ENCODE data around the gene RHBDL1.

The RHBDL1 gene

DNA sequence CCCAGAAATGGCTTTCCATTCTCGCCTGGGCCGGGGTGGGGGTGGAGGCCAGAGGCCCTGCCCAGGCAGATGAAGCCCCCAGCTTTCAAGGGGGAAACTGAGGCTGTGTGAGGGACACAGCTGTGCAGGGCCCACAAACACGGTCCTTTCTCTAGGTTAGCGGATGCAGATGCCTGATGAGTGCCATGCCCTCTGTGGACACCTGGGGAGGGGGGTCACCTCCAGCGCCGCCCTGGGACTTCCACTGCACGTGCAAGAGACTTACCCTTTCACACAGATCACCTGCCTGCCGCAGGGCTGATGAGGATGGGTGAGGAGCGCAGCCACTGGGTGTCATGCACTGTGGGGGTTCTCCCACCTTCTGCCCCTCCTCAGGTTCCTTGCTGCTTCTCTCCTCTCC lies 42.9 kb downstream of the RHBDL1 start:
- H3K9ac ChIP-seq (ENCODE audit: low read depth, low read length), result no peak overlapping the region

DNA sequence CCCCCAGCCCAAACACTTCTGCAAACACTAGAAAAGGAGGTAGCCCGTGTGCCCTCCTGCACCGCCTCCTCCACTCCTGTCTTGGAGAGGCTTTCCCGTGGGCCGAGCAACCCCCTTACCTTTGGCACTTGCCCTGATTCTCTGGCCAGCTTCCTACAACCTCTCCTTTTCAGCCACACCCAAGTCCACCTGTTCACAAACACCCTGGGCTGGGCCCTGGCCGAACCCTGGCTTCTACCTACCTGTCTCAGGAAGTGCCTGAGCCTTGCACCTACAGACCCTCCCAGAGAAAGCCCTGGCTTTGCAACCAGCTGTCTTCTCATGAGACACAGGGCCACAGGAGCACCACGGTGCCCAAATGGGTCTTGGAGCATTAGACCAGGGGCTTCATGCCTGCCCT lies 43.5 kb downstream of the RHBDL1 start:
- H3K9ac ChIP-seq (ENCODE audit: low read depth, low read length), result no peak overlapping the region
- H3K27me3 ChIP-seq (ENCODE audit: control insufficient read depth, insufficient read depth, low read length), result peaks cover 10% of the 10 kb centered on the region
- no peaks in the 10 kb centered on the region for H3K9me3 ChIP-seq (ENCODE audit: control insufficient read depth, insufficient read depth, low read length)
- peaks cover 9% of the 10 kb centered on the region for H3K36me3 ChIP-seq (ENCODE audit: control insufficient read depth, insufficient read depth, low read length)
- H3K4me3 ChIP-seq (ENCODE audit: low read depth, low read length), result no peak overlapping the region
- peaks cover 4% of the 10 kb centered on the region for H3K4me1 ChIP-seq (ENCODE audit: control insufficient read depth, insufficient read depth, low read length)

More for the DNA sequence above, 42.9 kb downstream of the RHBDL1 start:
- peaks cover 15% of the 10 kb centered on the region for H3K27me3 ChIP-seq (ENCODE audit: control insufficient read depth, insufficient read depth, low read length)
- no peaks in the 10 kb centered on the region for H3K9me3 ChIP-seq (ENCODE audit: control insufficient read depth, insufficient read depth, low read length)
- peaks cover 9% of the 10 kb centered on the region for H3K36me3 ChIP-seq (ENCODE audit: control insufficient read depth, insufficient read depth, low read length)
- H3K4me1 ChIP-seq (ENCODE audit: control insufficient read depth, insufficient read depth, low read length), result peaks cover 4% of the 10 kb centered on the region
- H3K4me3 ChIP-seq (ENCODE audit: low read depth, low read length), result no peak overlapping the region

DNA sequence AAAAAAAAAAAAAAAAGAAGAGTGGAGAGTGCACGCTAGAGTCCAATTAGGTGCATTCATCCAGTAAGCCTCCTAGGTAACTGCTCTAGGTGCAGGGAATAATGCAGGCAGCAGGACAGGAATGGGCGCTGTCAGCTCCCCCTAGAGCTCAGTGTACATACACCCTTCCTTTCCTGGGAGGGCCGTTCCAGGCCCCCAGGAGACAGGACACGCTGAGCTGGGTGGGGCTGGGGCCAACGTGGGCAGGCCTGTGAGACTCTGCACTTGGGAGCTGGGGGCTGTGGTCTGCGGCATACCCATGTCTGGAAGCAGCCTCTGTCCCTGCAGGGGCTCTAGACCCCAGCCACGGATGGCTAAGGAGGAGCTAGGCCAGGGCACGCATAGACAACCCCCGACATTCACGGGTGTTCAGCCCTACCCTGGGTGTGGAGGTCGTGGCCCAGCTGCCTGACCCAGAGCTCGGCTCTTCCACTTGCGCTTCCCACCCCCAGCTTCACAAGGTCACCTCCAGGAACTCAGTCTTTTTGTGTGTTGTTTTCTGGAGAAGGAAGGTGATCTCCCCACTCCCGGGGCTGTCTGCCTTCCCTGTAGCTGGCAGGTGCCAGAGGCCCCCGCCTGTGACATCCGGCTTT lies 44.5 kb downstream of the RHBDL1 start:
- Histone ChIP-seq H3K9ac (ENCODE audit: low read depth, low read length) (no peak overlapping the region), H3K27me3 (ENCODE audit: control insufficient read depth, insufficient read depth, low read length) (peaks cover 8% of the 10 kb centered on the region), H3K4me1 (ENCODE audit: control insufficient read depth, insufficient read depth, low read length) (peaks cover 4% of the 10 kb centered on the region), H3K9me3 (ENCODE audit: control insufficient read depth, insufficient read depth, low read length) (no peaks in the 10 kb centered on the region), H3K36me3 (ENCODE audit: control insufficient read depth, insufficient read depth, low read length) (peaks cover 9% of the 10 kb centered on the region), H3K4me3 (ENCODE audit: low read depth, low read length) (peak overlapping the region; percentile 76)

DNA sequence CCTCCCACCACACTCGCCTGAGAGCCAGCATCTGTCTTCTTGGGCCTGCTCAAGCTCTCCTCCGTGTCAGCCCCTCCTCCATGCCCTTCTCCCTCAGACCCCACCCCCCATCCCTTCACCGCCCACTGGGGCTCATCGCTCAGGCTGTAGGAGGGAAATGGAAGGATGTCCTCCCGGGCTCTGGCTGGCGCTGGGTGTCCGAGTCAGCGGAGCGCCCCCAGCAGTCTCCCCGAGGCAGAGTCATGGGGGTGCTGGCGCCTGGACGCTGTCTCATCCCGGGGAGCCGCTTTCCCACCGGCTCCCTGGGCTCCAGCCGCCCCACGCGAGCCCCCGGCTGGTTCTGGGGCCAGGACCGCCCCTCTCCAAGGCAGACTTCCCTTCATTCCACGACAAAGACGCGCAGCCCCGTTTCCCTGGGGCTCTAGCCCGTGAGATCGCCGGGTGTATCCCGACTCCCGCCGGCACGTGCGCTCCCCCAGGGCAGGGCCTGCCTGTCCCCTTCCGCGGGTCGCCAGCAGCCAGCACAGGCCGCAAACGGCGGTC lies 45.0 kb downstream of the RHBDL1 start:
- Histone ChIP-seq H3K27me3 (ENCODE audit: control insufficient read depth, insufficient read depth, low read length) (peaks cover 9% of the 10 kb centered on the region), H3K36me3 (ENCODE audit: control insufficient read depth, insufficient read depth, low read length) (peaks cover 9% of the 10 kb centered on the region), H3K4me1 (ENCODE audit: control insufficient read depth, insufficient read depth, low read length) (peaks cover 4% of the 10 kb centered on the region)

DNA sequence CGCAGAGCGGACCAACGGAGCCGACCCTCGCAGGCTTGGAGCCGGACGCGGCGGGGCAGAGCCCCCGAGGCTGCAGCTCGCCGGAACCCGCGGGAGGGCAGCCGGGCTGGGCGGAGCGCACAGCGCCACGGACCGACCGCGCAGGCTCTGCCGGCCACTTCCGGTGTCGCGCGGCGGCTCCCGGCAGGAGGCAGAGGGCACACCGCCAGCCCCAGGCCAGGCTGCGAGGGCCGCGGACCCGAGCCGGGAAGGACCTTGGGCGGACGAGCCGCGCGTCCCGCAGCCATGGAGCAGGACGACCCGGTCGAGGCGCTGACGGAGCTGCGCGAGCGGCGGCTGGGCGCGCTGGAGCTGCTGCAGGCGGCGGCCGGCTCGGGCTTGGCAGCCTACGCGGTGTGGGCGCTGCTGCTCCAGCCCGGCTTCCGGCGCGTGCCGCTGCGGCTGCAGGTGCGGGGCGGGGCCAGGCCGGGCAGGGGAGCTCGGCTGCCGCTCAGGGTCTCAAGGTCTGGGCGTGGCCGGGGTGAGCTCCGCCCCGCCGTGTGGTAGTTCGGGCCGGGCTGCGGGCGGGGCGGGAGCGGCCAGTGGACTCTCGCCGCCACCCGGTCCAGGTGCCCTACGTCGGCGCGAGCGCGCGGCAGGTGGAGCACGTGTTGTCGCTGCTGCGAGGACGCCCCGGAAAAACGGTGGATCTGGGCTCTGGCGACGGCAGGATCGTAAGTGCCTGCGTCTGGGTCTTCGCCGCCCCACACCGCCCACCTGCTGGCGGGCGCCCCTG lies 45.7 kb downstream of the RHBDL1 start, which contains the start of gene ANTKMT:
Gene ANTKMT, plus strand, starts transcription at position 157 of the 775 bp plus-strand sequence. Its CDS starts 129 bp downstream, at position 286.
- peaks cover 13% of the 10 kb centered on the region for H3K27me3 ChIP-seq (ENCODE audit: control insufficient read depth, insufficient read depth, low read length)
- H3K4me3 ChIP-seq (ENCODE audit: low read depth, low read length), result peak within 1 kb of the TSS; percentile 76
- peaks cover 9% of the 10 kb centered on the region for H3K36me3 ChIP-seq (ENCODE audit: control insufficient read depth, insufficient read depth, low read length)
- no peaks in the 10 kb centered on the region for H3K9me3 ChIP-seq (ENCODE audit: control insufficient read depth, insufficient read depth, low read length)
- peak within 1 kb of the TSS; percentile 91 for H3K9ac ChIP-seq (ENCODE audit: low read depth, low read length)
- H3K4me1 ChIP-seq (ENCODE audit: control insufficient read depth, insufficient read depth, low read length), result peaks cover 2% of the 10 kb centered on the region

More for the DNA sequence above, 45.0 kb downstream of the RHBDL1 start:
- Histone ChIP-seq H3K9me3 (ENCODE audit: control insufficient read depth, insufficient read depth, low read length) (no peaks in the 10 kb centered on the region), H3K9ac (ENCODE audit: low read depth, low read length) (peak overlapping the region; percentile 91), H3K4me3 (ENCODE audit: low read depth, low read length) (peak overlapping the region; percentile 76)

DNA sequence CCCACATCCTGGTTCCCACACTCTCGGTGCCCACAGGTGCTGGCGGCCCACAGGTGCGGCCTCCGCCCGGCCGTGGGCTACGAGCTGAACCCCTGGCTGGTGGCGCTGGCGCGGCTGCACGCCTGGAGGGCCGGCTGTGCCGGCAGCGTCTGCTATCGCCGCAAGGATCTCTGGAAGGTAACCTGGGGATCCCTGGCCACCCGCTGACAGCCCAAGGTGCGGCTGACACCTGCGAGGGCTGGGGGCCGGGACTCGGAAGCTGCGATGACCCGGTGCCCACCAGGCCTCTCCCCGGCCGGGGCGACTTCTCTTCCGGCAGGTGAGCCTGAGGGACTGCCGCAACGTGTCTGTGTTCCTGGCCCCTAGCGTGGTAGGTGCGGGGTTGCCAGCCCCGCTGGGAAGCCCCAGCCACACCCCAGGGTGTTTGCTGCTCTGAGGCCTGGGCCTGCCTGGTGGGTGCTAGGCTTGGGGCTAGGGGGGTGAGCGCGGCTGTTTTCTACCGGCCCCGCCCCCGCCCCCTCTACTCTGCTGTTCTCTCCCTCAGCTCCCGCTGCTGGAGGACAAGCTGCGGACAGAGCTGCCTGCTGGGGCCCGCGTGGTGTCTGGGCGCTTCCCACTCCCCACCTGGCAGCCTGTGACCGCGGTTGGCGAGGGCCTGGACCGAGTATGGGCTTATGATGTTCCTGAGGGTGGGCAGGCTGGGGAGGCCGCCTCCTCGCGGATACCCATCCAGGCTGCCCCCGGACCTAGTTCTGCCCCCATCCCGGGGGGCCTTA lies 46.5 kb downstream of the RHBDL1 start:
- Histone ChIP-seq H3K4me1 (ENCODE audit: control insufficient read depth, insufficient read depth, low read length) (peaks cover 4% of the 10 kb centered on the region), H3K9ac (ENCODE audit: low read depth, low read length) (no peak overlapping the region), H3K9me3 (ENCODE audit: control insufficient read depth, insufficient read depth, low read length) (no peaks in the 10 kb centered on the region), H3K27me3 (ENCODE audit: control insufficient read depth, insufficient read depth, low read length) (peaks cover 8% of the 10 kb centered on the region), H3K4me3 (ENCODE audit: low read depth, low read length) (peak overlapping the region; percentile 43), H3K36me3 (ENCODE audit: control insufficient read depth, insufficient read depth, low read length) (peaks cover 9% of the 10 kb centered on the region)

DNA sequence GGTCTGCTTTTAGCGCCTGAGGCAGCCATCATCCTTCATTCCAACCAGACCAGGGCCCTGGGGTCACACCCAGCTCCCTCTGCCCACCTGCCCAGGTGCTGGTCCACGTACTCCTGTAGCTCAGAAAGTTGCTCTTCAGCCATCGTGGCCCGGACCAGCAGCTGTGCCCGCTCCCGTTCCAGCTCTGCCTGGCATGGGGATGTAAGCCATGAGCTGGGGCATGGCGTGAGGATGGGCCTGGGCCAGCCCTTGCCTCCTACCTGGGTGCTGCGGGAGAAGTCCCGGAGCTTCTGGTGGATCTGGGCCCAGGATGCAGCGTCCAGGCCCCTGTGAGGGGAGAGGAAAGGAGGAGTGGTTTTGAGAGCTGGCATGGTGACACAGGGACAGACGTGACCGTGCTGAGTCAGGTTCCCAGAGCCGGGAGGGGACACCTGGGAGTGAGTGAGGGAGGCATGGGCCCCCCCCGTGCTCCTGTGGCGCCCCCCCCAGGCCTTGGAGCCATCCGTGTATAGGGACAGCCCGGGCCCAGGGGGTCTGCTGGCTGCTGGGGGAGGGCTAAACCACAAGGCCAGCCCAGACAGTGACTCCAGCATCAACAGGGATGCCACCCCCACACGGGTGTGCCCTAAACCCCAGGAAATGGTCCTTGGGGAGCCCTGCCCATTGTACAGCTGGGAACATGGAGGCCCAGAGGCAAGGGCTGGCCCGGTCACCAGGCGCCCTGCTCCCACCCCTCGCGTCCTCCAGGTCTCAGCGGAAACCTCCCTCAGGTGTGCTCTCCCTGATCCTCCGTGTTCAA lies 47.6 kb downstream of the RHBDL1 start:
- H3K9me3 ChIP-seq (ENCODE audit: control insufficient read depth, insufficient read depth, low read length), result no peaks in the 10 kb centered on the region

DNA sequence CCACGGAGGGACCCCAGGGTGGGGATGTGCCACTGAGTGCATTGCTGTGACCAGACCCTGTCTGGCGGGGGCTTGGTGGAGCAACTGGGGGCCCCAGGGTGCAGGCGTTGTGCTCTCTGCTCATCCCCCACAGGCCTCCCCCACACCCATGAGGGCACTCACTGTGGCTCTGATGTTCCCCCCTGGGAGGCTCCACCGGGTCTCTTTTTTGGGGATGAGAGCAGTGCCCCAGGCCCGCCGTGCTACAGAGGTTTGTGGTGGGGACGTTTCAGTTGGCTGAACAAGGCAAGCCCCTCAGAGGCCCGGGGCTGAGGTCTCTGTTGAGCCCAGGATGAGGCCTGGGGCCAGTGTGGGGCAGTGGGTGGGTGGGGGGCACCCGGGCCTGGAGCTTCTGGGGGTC lies 48.2 kb downstream of the RHBDL1 start:
- H3K4me1 ChIP-seq (ENCODE audit: control insufficient read depth, insufficient read depth, low read length), result peaks cover 4% of the 10 kb centered on the region

More for the DNA sequence above, 47.6 kb downstream of the RHBDL1 start:
- H3K4me3 ChIP-seq (ENCODE audit: low read depth, low read length), result no peak overlapping the region
- peaks cover 8% of the 10 kb centered on the region for H3K27me3 ChIP-seq (ENCODE audit: control insufficient read depth, insufficient read depth, low read length)
- H3K36me3 ChIP-seq (ENCODE audit: control insufficient read depth, insufficient read depth, low read length), result peaks cover 9% of the 10 kb centered on the region
- H3K9ac ChIP-seq (ENCODE audit: low read depth, low read length), result no peak overlapping the region
- H3K4me1 ChIP-seq (ENCODE audit: control insufficient read depth, insufficient read depth, low read length), result peaks cover 4% of the 10 kb centered on the region

DNA sequence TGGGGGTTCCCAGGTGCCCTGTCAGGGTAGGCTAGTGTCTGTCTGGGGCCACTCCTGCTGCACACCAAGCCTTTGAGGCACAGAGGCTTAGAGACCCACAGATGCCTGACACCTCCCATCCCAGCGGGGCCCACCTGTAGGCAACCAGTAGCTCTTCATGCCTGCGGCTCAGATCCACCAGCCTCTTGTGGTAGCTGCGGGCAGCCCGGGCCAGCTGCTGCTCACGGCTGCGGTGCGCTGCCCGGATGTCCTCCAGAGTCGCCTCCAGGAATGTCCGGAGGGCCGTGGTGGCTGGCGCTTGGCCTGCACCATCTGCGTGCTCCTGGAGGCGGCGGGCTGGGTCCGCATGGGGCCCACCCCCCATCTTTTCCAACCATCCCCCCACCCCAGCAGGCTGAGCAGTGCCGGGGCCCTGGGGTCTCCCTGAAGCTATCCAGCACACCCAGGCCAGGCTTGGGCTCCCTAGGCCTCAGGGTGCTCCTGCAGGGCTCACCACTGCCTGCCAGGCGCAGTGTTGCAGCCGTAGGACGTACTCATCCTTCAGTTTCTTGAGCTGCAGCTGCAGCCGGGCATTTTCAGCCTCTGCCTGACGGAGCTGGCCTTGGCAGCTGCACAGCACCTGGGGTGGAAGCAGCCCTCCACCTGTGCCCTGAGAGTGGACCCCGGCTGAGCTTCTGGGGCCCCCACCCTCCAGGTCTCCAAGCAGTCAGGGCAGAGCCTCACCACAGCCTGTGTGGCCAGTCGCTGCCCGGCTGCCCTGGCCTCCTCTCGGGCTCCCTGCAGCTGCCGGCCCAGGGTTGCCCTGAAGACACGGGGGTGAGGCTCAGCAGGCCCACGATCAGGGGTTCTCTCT lies 48.9 kb downstream of the RHBDL1 start:
- peaks cover 9% of the 10 kb centered on the region for H3K36me3 ChIP-seq (ENCODE audit: control insufficient read depth, insufficient read depth, low read length)
- no peaks in the 10 kb centered on the region for H3K9me3 ChIP-seq (ENCODE audit: control insufficient read depth, insufficient read depth, low read length)
- no peak overlapping the region for H3K9ac ChIP-seq (ENCODE audit: low read depth, low read length)
- peaks cover 4% of the 10 kb centered on the region for H3K4me1 ChIP-seq (ENCODE audit: control insufficient read depth, insufficient read depth, low read length)
- H3K4me3 ChIP-seq (ENCODE audit: low read depth, low read length), result no peak overlapping the region
- H3K27me3 ChIP-seq (ENCODE audit: control insufficient read depth, insufficient read depth, low read length), result peaks cover 8% of the 10 kb centered on the region

More for the DNA sequence above, 48.2 kb downstream of the RHBDL1 start:
- Histone ChIP-seq H3K36me3 (ENCODE audit: control insufficient read depth, insufficient read depth, low read length) (peaks cover 9% of the 10 kb centered on the region), H3K27me3 (ENCODE audit: control insufficient read depth, insufficient read depth, low read length) (peaks cover 8% of the 10 kb centered on the region), H3K4me3 (ENCODE audit: low read depth, low read length) (no peak overlapping the region), H3K9ac (ENCODE audit: low read depth, low read length) (no peak overlapping the region), H3K9me3 (ENCODE audit: control insufficient read depth, insufficient read depth, low read length) (no peaks in the 10 kb centered on the region)

DNA sequence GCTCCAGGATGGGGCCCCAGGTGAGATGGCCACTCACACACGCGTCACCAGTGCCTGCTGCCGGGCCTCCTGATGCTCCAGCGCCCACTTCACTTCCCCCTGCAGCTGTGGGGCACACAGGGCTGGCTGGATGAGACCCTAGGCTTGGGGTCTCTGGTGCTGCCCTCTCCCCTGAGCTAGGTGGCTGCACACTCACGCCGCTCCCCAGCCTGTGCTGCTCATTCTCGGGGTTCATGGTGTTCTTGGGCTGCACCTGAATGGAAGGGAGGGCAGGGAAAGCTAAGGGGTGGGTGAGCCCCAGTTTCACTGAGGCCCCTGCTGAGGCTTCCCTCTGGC lies 49.5 kb downstream of the RHBDL1 start:
- Histone ChIP-seq H3K36me3 (ENCODE audit: control insufficient read depth, insufficient read depth, low read length) (peaks cover 9% of the 10 kb centered on the region), H3K27me3 (ENCODE audit: control insufficient read depth, insufficient read depth, low read length) (peaks cover 8% of the 10 kb centered on the region), H3K9me3 (ENCODE audit: control insufficient read depth, insufficient read depth, low read length) (no peaks in the 10 kb centered on the region), H3K4me3 (ENCODE audit: low read depth, low read length) (no peak overlapping the region), H3K4me1 (ENCODE audit: control insufficient read depth, insufficient read depth, low read length) (peaks cover 3% of the 10 kb centered on the region), H3K9ac (ENCODE audit: low read depth, low read length) (no peak overlapping the region)
